GM12878 (cell line): ENCODE data around the gene CIDEA. TPM values are rescaled to one million over a fixed set of nuclear protein-coding genes. Genes with fewer than 3 reads are reported as not detected.

ENCODE experiments used
- ATAC-seq: fragments of 200-7000 bp; cut with Tn5 transposase; 3 replicates; pipeline ENCODE4 v1.9.1; 2020; ENCODE audit warnings: mild to moderate bottlenecking, moderate library complexity
- BruUV-seq: library from RNA; stranded (reverse); fragments of 400-500 nt; replicated peaks from 2 replicates; lab custom pipeline; 2021; lab: Mats Ljungman, UMichigan
- CTCF ChIA-PET: fragments of 300-600 bp; sonication (Branson Sonifier 250); formaldehyde crosslinking; extraction: SDS; loops from one replicate; lab custom pipeline; 2021; ENCODE audit warnings: inconsistent platforms; lab: Yijun Ruan, JAX
- POLR2A ChIA-PET: fragments of 350-600 bp; formaldehyde crosslinking; extraction: SDS; loops from one replicate; lab custom pipeline; 2021; ENCODE audit warnings: inconsistent platforms; lab: Charles Lee
- RAD21 ChIA-PET: fragments of 300-600 bp; sonication (Branson Sonifier 250); formaldehyde crosslinking; loops from one replicate; lab custom pipeline; 2023; ENCODE audit warnings: antibody characterized with exemption; ENCODE audit not compliant: unreplicated experiment; lab: Charles Lee
- SMC1A ChIA-PET: fragments of 300-600 bp; sonication (Branson Sonifier 250); formaldehyde crosslinking; loops from one replicate; lab custom pipeline; 2023; ENCODE audit not compliant: unreplicated experiment, uncharacterized antibody; lab: Charles Lee
- DNase-seq: peaks from one replicate; pipeline ENCODE4 v3.0.0-alpha.2; 2011; ENCODE audit warnings: low read depth, low spot score
- FAIRE-seq: peaks from 3 replicates; lab custom pipeline; 2011; peaks lifted over from hg19 to GRCh38; lab: Jason Lieb, UNC
- H2AFZ ChIP-seq: 2 replicates; pipeline ENCODE4 v1.6.0; 2011; ENCODE audit warnings: low read depth, low read length, control low read depth; ENCODE audit not compliant: control insufficient read depth
- H3K27ac ChIP-seq: 2 replicates; pipeline ENCODE4 v1.5.1; 2011; ENCODE audit warnings: control low read depth; ENCODE audit not compliant: control insufficient read depth, insufficient read depth
- H3K27me3 ChIP-seq, 2 experiments: replicated peaks in 1 of 2; 2 replicates each; pipeline versions ENCODE4 v1.6.0 to v1.6.1; 2011; ENCODE audit warnings: low read length in 1 of 2; ENCODE audit not compliant: control insufficient read depth in 2 of 2, insufficient read depth in 2 of 2
- H3K36me3 ChIP-seq, 2 experiments: 2 replicates each; pipeline ENCODE4 v1.5.1; 2011; ENCODE audit warnings: low read length in 1 of 2; ENCODE audit not compliant: control insufficient read depth in 2 of 2, insufficient read depth in 2 of 2
- H3K4me1 ChIP-seq: 2 replicates; pipeline ENCODE4 v1.6.1; 2011; ENCODE audit warnings: mild to moderate bottlenecking, low read length, moderate library complexity, mixed read lengths; ENCODE audit not compliant: control insufficient read depth, insufficient read depth
- H3K4me2 ChIP-seq: 2 replicates; pipeline ENCODE4 v1.6.0; 2011; ENCODE audit warnings: control low read depth; ENCODE audit not compliant: control insufficient read depth, insufficient read depth
- H3K4me3 ChIP-seq: fragments of 200-600 bp; sonication (generic); 2 replicates; pipeline ENCODE4 v1.5.1; 2016
- H3K79me2 ChIP-seq: 2 replicates; pipeline ENCODE4 v1.6.0; 2011; ENCODE audit warnings: low read length; ENCODE audit not compliant: control insufficient read depth, insufficient read depth
- H3K9ac ChIP-seq: 2 replicates; pipeline ENCODE4 v1.8.0; 2011; ENCODE audit warnings: low read length, control low read depth, mixed read lengths; ENCODE audit not compliant: control insufficient read depth, insufficient read depth
- H3K9me3 ChIP-seq: replicated peaks from 3 replicates; pipeline ENCODE4 v1.5.1; 2011; ENCODE audit warnings: mild to moderate bottlenecking, low read length; ENCODE audit not compliant: control insufficient read depth, insufficient read depth
- H4K20me1 ChIP-seq: 2 replicates; pipeline ENCODE4 v1.6.0; 2011; ENCODE audit not compliant: control insufficient read depth, insufficient read depth
- CEBPZ ChIP-seq: fragments of 150-350 bp; IDR thresholded peaks from 2 replicates; pipeline ENCODE4 v1.6.1; 2016; ENCODE audit warnings: low read depth, low read length
- ELK1 ChIP-seq: IDR thresholded peaks from 2 replicates; pipeline ENCODE4 v1.6.1; 2012; ENCODE audit warnings: low read depth, low read length, improper control_type of control experiment
- GABPA ChIP-seq: IDR thresholded peaks from 2 replicates; pipeline ENCODE4 v1.6.1; 2014; ENCODE audit warnings: antibody characterized with exemption, low read depth, mild to moderate bottlenecking, inconsistent platforms
- IKZF2 ChIP-seq, 2 experiments: fragments of 450-650 bp; IDR thresholded peaks; 2 replicates each; pipeline ENCODE4 v1.6.1; 2017; ENCODE audit warnings: mild to moderate bottlenecking in 2 of 2, moderate library complexity in 2 of 2
- JUNB ChIP-seq: IDR thresholded peaks from 2 replicates; pipeline ENCODE4 v1.6.1; 2016; ENCODE audit warnings: antibody characterized with exemption, mild to moderate bottlenecking
- MEF2A ChIP-seq: IDR thresholded peaks from 2 replicates; pipeline ENCODE4 v1.6.1; 2011; ENCODE audit warnings: low read depth, mild to moderate bottlenecking, low read length, moderate library complexity; ENCODE audit not compliant: insufficient read depth
- REST ChIP-seq: IDR thresholded peaks from 2 replicates; pipeline ENCODE4 v1.6.1; 2012; ENCODE audit warnings: mild to moderate bottlenecking, low read depth, low read length
- SPI1 ChIP-seq: IDR thresholded peaks from 2 replicates; pipeline ENCODE4 v1.6.1; 2011; ENCODE audit warnings: low read depth, mild to moderate bottlenecking, low read length, moderate library complexity, borderline replicate concordance; ENCODE audit not compliant: insufficient read depth
- SRF ChIP-seq, 2 experiments: IDR thresholded peaks; 2 replicates each; pipeline ENCODE4 v1.6.1; 2011; ENCODE audit warnings: low read depth in 2 of 2, low read length in 2 of 2, mild to moderate bottlenecking in 1 of 2, moderate library complexity in 1 of 2
- STAT1 ChIP-seq: fragments of 450-650 bp; conservative IDR thresholded peaks from 2 replicates; pipeline ENCODE4 v1.6.1; 2014; ENCODE audit warnings: antibody characterized with exemption, mild to moderate bottlenecking
- TAF1 ChIP-seq: IDR thresholded peaks from 2 replicates; pipeline ENCODE4 v1.6.1; 2011; ENCODE audit warnings: mild to moderate bottlenecking, low read depth, low read length, borderline replicate concordance
- ZBTB11 ChIP-seq: fragments of 450-650 bp; formaldehyde crosslinking; IDR thresholded peaks from 2 replicates; pipeline ENCODE4 v1.5.0; 2022; ENCODE audit warnings: mild to moderate bottlenecking, missing genetic modification characterization
- WGBS: methylation state at CpG from one replicate; pipeline ENCODE4 v1.1.6; 2016; ENCODE audit warnings: low lambda C conversion rate; ENCODE audit not compliant: insufficient replicate concordance, insufficient coverage; ENCODE audit errors: missing lambda C conversion rate; 5-methylcytosine and 5-hydroxymethylcytosine counted together
- in situ Hi-C: fragments of 300-500 bp; cut with MboI; formaldehyde crosslinking; loops from 9 replicates; pipeline ENCODE4 v1.14.3; 2018; ENCODE audit warnings: mixed read lengths
- intact Hi-C: fragments of 100-400 bp; cut with micrococcal nuclease; formaldehyde crosslinking; loops from one replicate; pipeline ENCODE4 v1.14.2; 2022; ENCODE audit not compliant: unreplicated experiment
- polyA plus RNA-seq, 11 experiments: library from polyadenylated mRNA; depleted of rRNA in 4 of 11; unstranded in 6 of 11; stranded (reverse) in 5 of 11; fragments of >200 nt; fragmentation: Nextera tagmentation in 4 of 11; fragmentation: Illumina TruSeq in 1 of 11; extraction: Ambion mirVana in 4 of 11; extraction: Trizol in 1 of 11; gene quantifications; 1 replicate in 1 of 11; 2 replicates in 10 of 11; pipeline versions ENCODE4 v1.2.1 to v1.2.3, GENCODE V29; 2011 to 2016; ENCODE audit warnings: inconsistent platforms in 2 of 11, missing spikeins in 2 of 11, low read depth in 1 of 11
- total RNA-seq, 4 experiments: library from RNA; depleted of rRNA in 3 of 4; stranded (reverse); fragments of >200 nt in 3 of 4; fragmentation: Illumina TruSeq in 1 of 4; extraction: Trizol in 1 of 4; gene quantifications; 2 replicates each; pipeline versions ENCODE4 v1.2.1 to v1.2.3, GENCODE V29; 2013 to 2021

Gene CIDEA
- total and polyA plus RNA-seq, 10 of the 15 experiments (the other 5 are each of a cell fraction or from before 2014, with no cell fraction given) = not detected

- Histone ChIP-seq H3K9ac (no peak overlapping the region), H3K27me3 (0 out of 4 replicates have a peak, but pooled peaks cover 0 to 1% of the 10 kb centered on the region in 2 experiments), H3K36me3 (no peaks in the 10 kb centered on the region), H3K79me2 (peaks cover 15% of the 10 kb centered on the region), H3K4me2 (no peak overlapping the region), H4K20me1 (no peaks in the 10 kb centered on the region), H3K4me3 (no peak overlapping the region)
- CTCF ChIA-PET = no interaction called here
- no TSS peak for BruUV-seq
- SMC1A ChIA-PET = no interaction called here
- DNase-seq = no peak
- RAD21 ChIA-PET = no interaction called here
- intact Hi-C loops = no loop called here
- no peak for FAIRE-seq
- no peak for TF ChIP-seq REST
- TF ChIP-seq MEF2A = no peak
- no peak for TF ChIP-seq ELK1
- TF ChIP-seq SPI1 = no peak
- no peak for TF ChIP-seq CEBPZ
- no peak for TF ChIP-seq SRF (IDR thresholded peaks at IDR 0.05; ENCODE audit: low read depth in 2 of 2, low read length in 2 of 2)
- TF ChIP-seq GABPA = no peak
- no peak for TF ChIP-seq JUNB
- no peak for TF ChIP-seq TAF1
- TF ChIP-seq ZBTB11 = no peak
- no peak for TF ChIP-seq STAT1
- TF ChIP-seq IKZF2 (IDR thresholded peaks at IDR 0.05) = no peak
- TF ChIP-seq, all 136 proteins: peak for 0
- no peak overlapping the region for H2AFZ ChIP-seq
- no peaks in the 10 kb centered on the region for H3K4me1 ChIP-seq
- in situ Hi-C loops = no loop called here
- no peaks in the 10 kb centered on the region; the same call in 2 of the 3 replicates for H3K9me3 ChIP-seq
- WGBS = 81% methylated on average over 24 of the region's 25 CpGs
- POLR2A ChIA-PET = no interaction called here
- no peak for ATAC-seq
- H3K27ac ChIP-seq = no peak overlapping the region
Measured at GRCh38 chr18:12305930-12306629, 51.9 kb downstream of the CIDEA start.
